COLO829 (cell line): ENCODE measurements around the gene CFAP70.

Experiments
- DNase-seq: peaks from one replicate; pipeline ENCODE4 v3.0.0; 2012; ENCODE audit warnings: low spot score

Gene CFAP70

DNA sequence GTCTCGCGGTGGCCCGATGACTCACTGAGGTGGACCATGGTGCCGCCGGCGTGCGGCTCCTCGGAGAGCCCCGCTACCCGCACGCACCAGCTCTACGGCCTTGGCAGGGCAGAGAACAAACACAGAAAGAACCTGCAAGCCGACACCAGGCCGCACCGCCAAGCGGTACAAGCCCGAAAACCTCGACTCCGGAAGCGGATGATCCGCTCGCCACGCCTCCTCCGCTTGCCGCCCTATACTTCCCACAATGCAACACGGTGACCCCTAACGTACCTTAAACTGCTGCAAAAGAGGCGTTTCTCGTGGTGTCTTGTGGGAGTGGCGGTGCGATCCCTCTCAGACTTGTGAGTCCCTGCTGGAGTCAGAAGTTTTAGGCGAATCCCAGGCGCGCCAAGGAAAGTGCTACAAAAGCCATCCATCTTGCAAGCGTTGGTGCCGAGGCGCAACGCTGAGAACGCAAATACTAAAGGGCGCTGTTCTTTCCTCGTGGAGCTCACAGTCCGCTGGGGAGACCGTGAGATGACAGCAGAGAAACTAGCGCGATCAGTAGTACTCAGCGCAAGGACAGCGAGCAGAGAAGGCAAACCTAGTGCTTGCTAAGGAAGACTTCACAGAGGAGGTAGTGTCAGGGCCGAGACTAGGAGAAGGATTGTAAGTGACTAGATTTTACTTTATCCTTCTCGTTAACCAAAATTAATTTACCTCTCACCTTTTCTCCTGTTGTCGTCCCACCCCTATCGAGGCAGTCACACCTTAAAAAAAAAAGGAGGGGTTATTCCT is 106.0 kb downstream of the CFAP70 start, which contains the start of gene MRPS16:
Gene MRPS16, minus strand, starts transcription at position 200 of the 780 bp plus-strand sequence. Its CDS starts 162 bp downstream, at position 38.
- peak; percentile 80 for DNase-seq

- DNase-seq, result no peak
Measured at GRCh38 chr10:73251683-73252444, 106.8 kb downstream of the CFAP70 start.

GRCh38 chr10:73248259-73248724 is 110.4 kb downstream of the CFAP70 start:
- no peak for DNase-seq

DNA sequence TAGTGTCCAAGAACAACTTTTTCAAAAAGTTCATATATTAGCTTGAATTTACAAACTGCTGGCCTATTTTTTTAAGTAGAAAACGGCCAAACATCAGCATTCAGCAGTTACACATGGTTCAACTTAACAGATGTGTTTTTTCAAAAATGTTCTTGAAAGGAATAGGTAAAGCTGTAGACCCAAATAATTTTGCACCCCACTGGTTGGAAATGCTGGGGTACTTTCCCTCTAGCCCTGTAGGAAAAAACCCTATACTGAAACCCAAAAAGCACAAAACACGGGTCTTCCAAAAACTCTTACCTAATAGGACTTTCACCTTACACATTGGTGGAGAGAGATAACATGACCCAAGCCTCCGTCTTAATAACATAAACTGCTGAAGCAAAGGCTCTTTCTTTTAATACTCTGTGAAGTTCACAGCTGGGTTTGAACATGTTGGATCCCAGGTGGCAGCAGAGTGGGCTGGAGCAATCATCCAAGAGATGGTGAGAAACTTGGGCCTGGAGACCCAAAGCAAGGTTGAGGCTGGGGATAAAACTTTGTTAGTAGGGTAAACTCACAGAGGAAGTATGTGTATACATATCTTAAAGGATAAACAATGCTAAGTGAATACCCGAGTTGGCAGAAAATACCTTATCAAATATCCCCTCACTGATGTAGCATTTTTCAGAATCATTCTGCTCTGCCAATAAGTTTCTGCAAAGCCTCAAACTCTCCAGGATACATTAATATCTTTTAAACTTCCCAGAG is 111.0 kb downstream of the CFAP70 start:
- no peak for DNase-seq

- DNase-seq, result peak; percentile 81
Measured at GRCh38 chr10:73246646-73247508, 111.8 kb downstream of the CFAP70 start, which contains the start of gene DNAJC9. Gene DNAJC9 (minus strand): TSS chr10:73247255. CDS start chr10:73247189, 66 bp downstream.

- no peak for DNase-seq
Measured at GRCh38 chr10:73246322-73246645, 112.4 kb downstream of the CFAP70 start.

GRCh38 chr10:73244866-73245477 is 113.7 kb downstream of the CFAP70 start:
- DNase-seq, result no peak

- no peak for DNase-seq
Measured at GRCh38 chr10:73239908-73240307, 118.8 kb downstream of the CFAP70 start.

GRCh38 chr10:73238990-73239566 is 119.6 kb downstream of the CFAP70 start:
- no peak for DNase-seq

DNA sequence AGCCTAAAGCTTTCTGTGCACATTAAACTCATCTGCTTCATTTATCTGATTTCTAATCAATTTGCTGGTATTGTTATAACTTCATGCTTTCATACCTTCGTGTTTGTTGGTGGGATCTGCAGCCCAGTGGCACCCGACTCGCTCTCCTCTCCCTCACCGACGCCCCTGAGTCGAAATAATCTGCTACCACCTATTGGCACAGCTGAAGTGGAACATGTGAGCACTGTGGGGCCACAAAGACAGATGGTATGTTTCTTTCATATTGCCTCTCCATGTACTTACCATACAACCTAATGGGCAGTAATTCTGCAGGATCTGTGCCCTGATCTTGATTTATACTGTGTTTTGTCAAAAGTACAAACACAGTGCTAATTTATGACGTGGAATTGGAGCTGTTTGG is 124.0 kb downstream of the CFAP70 start:
- no peak for DNase-seq

DNA sequence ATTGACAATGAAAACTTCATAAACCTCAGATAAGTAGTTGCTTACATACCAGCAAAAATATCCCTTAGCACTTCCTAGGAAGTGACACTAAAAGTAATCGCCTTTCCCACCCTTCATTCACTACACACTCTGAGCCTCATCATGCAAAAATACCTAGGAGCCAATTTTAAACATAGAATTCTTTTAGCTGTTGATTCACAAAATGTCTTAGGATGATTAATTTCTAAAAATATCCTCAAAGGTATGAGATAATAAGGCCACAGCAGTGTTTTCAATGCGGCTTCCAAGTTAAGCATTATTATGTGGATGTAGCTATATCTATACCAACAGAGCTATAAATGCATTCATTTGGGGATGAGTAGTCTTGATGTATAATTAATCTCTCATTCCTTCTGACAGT is 124.8 kb downstream of the CFAP70 start:
- no peak for DNase-seq

DNA sequence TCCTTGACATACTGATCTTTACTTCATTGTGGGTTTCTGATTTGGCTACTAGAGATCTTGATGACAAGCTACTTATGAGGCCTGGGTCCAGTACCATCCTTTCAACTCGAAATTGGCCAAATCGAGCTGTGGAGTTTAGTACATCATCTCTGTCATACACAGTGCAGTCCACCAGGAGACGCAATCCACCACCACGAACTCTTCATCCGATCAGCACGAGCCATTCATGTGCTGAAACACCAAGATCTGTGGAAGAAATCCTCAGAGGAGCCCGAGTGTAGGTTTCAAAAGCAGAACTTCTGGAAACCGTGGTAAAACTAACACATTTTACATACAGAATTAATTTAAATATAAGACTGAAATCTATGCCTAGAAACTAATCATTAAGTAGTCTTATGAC is 125.8 kb downstream of the CFAP70 start:
- no peak for DNase-seq

DNA sequence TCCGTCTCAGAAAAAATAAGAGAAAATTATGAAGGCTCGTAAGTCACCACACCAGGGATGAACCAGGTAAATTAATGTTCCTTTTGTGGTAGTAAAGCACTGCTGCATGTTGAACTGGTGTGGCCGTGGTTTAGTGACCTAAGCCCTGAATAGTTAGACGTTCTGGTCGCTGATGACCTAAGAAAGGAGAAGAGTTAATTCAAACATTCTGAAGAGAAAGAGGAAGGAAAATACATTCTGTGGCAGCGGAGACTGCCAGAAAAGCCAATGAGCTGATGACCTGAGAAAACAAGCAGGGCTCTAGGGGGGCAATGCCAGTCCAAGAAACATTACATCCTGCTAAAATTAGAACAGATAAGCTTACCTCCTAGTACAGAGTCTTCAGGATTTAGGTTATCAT is 129.1 kb downstream of the CFAP70 start:
- no peak for DNase-seq

DNA sequence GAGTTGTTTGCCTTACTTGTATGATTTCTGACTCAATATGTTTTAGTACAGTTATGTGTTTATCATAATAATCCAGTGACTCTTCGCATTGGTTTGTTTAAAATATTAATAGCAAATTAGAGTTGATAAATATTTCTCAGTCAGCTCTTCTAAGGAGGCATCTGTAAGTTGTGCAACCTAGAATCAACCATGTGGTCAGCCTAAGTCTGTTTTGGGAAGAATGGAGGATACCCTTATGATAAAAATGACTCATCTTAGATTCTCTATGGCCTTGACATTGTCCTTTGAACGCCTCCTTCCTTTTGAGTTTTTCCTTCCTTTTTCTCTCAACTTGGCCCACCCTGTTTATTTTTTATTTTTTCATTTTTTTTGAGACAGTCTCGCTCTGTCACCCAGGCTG is 130.4 kb downstream of the CFAP70 start:
- no peak for DNase-seq

DNA sequence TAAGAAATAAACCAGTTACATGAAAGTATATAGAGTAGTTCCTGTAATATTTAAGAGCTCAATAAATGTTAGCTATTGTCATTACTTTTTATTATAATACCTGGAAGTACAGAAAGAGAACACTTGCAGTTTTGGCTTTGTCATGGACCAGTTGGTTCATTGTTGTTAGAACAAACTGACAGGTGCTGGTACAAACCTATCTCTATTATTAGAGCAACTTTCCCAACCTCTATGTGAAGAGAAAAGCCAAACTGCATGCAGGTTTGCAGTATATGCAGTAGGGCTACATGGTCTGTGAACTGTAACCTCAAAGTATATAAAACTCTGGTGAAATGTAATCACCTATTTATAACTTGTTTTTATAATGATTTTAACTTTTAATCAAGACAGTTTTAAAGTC is 132.0 kb downstream of the CFAP70 start:
- no peak for DNase-seq

DNA sequence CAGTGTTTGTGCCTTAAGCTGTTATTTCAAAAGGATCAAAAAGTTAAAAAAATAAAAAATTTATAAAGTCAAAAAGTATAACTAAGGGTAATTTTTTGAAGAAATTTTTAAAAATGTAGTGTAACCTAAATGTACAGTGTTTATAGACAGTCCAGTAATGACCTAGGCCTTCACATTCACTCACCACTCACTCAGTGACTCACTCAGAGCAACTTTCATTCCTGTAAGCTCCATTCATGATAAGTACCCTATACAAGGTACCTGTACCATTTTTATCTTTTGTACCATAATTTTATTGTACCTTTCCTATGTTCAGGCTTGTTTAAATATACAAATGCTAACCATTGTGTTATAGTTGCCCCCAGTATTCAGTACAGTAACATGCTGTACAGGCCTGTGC is 133.1 kb downstream of the CFAP70 start:
- DNase-seq, result no peak

DNA sequence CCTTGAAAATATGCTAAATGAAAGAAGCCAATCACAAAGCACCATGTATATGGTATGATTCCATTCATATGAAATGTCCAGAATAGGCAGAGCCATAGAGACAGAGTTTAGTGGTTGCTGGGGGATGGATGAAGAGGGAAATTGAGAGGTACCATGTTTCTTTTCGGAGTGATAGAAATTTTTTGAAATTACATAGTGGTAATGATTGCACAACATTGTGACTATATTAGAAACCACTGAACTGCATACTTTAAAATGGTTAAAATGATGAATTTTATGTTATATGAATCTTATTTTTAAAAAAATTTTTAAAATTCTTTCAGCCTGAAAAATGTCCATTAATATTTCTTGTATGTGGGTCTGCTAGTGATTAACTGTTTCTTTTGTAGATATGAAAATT is 137.7 kb downstream of the CFAP70 start:
- DNase-seq, result no peak

DNA sequence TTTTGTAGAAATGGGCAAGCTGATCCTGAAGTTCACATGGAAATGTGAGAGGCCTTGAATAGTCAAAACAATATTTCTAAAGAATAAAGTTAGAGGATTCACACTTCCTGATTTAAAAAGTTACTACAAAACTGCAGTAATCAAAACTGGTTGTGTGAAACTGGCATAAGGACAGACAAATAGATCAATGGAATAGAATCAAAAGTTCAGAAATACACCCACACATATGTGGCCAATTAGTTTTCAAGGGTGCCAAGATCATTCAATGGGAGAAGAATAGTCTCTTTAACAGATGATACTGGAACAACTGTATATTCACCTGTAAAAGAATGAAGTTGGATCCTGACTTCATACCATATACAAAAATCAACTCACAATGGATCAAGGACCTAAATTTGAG is 139.3 kb downstream of the CFAP70 start:
- DNase-seq, result no peak

DNA sequence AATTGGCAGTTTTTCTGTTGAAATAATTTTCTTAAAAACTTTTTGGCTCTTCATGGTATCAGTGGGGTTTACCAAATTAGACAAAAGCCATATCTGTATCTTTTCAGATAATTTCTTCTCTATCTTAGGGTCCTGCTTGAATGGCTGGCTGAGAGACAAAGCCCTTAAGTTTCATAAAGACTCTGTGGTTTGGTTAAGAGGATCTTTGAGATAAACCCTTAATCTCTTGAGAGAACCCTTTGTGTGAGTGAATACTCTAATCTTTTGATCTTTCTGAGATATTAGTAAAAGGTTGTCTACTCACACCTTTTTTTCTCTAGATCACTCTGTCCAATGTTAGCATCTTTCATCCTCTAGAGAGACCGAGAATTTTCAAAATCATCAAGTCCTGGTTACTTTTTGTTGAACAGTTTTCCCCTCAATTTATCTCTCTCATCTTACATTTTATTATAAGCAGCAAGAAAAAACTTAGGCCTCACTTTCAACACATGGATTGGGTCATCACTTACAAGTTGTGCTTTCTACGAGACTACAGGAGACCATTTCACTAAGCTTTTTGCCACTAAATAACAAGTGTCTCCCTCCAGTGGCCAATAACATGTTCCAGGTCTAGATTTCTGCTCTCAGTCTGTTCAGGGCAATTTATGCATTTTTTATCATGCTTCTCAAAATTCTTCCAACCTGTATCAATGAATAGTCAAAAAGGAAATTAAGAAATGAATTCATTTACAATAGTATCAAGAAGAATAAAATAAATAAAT is 140.1 kb downstream of the CFAP70 start:
- peak; percentile 13 for DNase-seq

DNA sequence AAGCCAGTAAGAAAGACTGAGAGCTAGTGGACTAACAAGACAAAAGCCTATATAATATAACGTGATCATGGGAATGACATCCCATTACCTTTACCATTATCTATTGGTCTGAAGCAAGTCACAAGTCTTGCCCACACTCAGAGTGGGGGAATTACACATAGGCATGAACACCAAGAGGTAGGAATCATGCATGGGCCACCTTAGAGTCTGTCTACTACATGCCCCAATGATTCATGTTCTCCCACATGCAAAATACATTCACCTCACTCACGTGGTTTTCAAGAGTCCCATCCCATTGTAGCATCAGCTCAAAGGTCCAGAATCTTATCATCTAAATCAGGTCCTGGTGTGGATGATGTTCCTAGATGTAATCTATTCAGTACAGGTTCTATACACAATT is 141.0 kb downstream of the CFAP70 start:
- no peak for DNase-seq
